Stimulated activated CD8-positive, alpha-beta memory T cell treated with anti-CD3 and anti-CD28 coated beads, Interleukin-7, amount 100 ng/mL, for 48 hours (primary cell): ENCODE measurements around the gene SZT2.

ENCODE experiments used
- DNase-seq, 2 donors: peaks; one replicate each; pipeline ENCODE4 v3.0.0-alpha.2; 2020; ENCODE audit warnings: low read depth in 1 of 2; ENCODE audit errors: extremely low read depth in 1 of 2

The SZT2 gene

DNA sequence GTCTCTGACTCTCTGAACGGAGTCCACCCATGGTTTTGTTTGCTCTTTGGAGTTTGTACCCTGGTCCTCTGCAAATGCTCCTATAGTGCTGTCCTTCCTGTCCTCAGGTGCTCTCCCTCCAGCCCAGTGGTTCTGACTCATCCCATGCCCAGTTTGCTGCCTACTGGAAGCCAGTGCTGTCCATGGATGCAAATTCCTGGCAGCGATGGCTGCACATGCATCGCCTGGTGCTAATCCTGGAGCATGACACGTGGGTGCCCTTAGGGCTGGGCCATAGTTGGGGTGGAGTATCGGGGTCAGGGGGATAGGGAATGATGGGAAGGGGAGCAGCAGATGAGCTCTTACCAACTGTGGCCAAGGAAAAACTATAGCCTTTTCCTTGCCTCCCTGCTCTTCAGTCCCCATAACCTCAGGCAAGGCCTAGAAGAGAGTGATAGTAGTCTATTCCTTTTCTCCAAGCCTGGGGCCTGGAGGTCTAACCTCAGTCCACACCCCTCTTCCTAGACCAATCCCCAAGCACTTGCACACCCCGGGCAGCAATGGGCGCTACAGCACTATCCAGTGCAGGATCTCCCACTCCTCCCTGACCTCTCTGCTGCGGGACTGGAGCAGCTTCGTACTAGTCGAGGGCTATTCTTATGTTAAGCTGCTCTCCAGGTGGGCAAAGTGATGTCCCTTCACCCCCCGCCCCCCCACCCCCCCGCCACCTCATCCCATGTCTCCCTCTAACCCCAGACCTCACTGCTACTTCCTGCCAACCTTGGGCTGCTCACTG, 32.5 kb downstream of the SZT2 start:
- DNase-seq, result no peak

DNA sequence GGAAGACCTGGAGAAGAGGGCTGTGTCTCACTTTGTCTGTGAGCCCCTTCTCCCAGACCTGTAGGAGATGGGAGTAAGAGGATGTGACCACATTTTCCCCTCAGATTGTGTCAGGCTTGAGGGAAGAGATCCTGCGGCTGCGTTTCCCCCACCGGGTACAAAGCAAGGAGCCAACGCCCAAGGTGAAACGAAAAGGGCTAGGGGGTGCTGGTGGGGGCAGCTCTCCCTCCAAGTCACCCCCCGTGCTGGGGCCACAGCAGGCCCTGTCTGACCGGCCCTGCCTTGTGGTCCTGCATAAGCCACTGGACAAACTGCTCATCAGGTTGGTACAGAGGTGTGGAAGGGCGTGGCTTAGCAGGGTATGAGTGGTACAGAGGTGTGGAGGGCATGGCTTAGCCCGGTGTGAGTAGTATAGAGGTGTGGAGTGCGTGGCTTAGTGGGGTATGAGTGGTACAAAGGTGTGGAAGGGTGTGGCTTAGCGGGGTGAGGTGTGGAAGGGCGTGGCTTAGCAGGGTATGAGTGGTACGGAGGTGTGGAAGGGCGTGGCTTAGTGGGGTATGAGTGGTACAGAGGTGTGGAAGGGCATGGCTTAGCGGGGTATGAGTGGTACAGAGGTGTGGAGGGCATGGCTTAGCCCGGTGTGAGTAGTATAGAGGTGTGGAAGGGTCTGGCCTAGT, 33.4 kb downstream of the SZT2 start:
- DNase-seq, result no peak

DNA sequence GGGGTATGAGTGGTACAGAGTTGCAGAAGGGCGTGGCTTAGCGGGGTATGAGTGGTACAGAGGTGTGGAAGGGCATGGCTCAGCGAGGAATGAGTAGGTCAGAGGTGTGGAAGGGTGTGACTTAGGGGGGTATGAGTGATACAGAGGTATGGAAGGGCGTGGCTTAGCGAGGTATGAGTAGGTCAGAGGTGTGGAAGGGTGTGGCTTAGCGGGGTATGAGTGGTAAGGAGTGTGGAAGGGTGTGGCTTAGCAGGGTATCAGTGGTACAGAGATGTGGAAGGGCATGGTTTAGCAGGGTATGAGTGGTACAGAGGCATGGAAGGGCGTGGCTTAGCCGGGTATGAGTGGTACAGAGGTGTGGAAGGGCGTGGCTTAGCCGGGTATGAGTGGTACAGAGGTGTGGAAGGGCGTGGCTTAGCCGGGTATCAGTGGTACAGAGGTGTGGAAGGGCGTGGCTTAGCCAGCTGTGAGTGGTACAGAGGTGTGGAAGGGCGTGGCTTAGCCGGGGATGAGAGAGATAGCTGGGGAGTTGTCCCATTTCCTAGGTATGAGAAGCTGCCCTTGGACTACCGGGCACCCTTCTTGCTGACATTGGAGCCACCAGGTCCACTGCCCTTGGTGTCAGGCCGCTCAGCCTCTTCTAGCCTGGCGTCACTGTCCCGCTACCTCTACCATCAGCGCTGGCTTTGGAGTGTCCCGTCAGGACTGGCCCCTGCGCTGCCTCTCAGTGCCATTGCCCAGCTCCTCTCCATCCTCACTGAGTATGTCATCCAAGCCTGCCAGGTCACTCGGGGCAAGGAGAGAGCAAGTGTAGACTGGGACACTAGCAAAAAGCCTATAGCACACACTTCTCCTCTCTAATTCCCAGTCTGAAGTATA, 34.2 kb downstream of the SZT2 start:
- DNase-seq, result peak in 1 of 2 donors; percentile 5

DNA sequence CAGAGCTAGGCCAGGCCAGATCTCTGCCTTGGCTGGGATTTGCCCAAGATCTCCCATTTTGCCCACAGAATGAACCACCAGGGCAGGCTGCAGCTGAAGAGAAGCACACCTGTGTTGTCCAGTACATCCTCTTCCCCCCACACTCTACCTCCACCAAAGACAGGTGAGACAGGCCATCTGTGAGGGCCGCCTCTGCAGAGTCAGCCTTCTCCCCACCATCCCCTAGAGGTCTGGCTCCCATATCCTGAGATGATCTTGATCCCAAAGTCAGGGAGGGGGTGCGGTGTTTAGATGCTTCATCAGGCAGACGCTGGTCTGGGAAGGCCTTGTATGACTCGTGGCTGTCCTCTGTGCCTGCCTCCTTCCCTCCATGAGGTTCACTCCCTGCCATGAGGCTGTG, 35.3 kb downstream of the SZT2 start:
- DNase-seq, result no peak

DNA sequence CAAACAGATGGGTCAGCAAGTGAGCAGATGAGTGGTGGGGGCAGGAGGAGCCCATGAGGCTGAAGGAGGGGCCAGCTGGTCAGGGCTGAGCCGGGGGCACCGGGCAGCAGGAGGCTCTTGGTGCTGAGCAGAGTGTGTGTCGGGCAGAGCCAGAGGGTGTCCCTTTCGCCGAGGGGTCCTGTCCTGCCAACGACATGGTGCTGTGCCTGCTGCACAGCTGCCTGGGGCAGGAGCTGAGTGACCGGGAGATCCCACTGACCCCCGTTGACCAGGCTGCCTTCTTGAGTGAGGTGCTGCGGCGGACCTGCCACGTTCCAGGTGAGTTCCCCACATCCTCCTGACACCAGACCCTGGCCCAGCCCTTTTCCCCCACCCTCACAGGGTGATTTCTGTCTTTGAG, 36.5 kb downstream of the SZT2 start:
- no peak for DNase-seq

DNA sequence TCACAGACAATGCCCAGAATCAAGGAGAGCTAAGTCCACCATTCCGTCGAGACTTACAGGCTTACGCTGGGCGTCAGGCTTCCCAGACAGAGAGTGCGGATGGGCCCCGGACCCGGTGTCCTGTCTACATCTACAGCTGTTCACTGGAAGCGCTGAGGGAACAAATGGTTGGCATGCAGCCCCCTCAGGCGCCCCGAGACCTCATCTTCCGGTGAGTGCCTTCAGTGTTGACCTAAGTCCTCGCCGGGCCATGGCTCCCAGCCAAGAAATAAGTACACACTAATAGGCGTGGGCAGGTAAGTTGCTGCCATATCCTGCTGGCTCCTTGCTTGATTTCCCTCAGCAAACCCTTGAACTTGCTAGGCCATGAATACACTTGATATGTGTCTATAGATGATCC, 37.8 kb downstream of the SZT2 start:
- DNase-seq, result no peak

DNA sequence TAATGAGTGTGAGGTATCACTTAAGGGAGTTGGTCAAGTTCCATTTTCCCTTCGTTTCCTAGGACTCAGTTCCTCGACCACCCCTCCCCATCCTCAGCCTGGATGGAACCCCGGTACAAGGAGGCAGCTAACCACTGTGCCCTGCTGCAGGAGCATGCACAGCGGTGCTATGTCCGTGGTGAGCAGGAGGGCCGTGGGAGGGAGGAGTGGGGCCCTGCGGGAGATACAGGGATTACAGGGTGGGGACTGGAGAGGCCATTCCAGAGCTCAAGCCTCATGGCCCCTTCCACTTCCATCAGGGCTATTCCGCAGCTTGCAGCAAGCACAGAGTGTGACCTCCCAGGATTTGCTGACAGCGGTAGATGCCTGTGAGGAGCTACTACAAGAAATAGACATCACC, 38.2 kb downstream of the SZT2 start:
- no peak for DNase-seq

DNA sequence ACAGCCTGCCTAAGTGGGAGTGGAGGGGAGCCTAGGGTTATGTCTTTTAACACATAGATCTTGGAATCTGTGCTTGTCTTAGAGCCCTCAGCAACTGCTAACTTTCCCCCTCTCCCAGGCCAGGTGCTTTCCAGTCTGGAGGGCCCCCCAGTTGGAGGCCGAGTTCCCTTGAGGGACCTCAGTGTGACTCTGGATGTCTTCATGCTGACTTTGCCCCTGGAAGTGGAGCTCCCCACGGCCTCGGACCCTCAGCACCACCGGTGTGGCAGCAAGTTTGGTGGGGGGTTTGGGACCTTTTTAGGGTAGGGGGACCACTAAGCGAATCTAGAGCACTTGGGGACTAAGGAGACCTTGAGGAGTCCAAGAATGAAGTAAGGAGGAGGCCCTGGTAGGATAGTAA, 41.1 kb downstream of the SZT2 start:
- no peak for DNase-seq

DNA sequence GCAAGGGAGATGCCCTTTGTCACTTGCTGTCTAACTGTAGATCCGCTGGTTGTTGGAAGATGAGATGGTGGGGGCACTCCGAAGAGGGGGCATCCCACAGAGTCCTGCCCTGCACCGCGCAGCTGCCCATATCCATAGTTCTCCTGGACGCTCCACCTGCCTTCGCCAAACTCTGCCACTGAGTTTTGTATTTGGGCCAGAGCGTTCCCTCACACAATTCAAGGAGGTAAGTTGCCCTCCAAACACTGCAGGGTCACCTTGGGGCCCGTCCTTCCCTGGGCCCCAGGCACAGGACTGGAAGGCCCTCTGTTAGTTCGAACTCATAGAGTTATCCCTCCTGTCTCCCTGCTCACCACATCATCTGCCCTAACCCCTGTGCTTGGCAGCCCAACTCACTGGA, 42.0 kb downstream of the SZT2 start:
- no peak for DNase-seq

DNA sequence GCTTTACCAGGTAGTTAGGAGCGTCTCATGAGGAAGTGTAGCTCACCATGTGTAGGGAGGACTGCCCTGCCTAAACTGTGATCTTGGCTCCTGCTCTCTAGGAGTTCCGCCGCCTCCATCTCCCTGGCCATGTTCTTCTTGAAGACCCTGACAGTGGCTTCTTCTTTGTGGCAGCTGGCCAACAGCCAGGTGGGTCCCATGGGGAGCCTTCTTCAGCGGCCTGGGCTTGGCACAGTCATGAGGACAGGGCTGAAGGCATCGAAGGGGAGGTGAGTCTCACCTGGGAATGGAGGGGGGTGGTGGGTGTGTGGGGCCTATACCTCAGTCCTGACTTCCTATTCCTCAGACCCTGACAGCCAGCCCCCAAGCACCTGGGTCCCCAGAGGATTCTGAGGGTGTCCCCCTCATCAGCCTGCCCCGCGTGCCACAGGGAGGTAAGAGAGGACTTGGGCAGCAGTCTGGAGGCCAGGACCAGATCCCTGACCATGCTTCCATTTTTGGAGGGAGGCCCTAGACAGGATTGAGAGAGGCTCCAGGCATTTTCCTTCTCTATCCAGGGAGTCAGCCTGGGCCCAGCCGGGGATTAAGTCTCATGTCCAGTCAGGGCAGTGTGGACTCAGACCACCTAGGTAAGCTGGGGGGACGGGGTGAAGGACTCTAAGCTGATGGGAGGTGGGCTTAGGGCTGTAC, 42.6 kb downstream of the SZT2 start:
- no peak for DNase-seq

DNA sequence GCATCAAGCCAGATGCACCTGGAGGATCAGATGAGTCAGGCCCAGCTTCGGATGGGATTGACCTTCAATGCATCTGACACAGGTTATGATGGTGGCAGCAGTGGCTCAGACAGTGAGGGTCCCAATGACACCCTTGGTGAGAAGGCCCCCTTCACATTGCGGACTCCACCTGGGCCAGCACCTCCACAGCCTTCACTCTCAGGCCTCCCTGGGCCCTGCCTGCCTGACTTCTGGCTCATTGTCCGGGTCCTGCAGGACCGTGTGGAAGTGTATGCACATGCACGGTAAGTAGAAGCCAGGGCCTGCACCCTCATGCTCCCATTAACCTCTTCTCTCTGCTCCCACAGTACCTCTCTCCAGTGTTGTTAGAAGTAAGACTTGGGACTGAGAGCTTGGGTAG, 43.2 kb downstream of the SZT2 start:
- no peak for DNase-seq

DNA sequence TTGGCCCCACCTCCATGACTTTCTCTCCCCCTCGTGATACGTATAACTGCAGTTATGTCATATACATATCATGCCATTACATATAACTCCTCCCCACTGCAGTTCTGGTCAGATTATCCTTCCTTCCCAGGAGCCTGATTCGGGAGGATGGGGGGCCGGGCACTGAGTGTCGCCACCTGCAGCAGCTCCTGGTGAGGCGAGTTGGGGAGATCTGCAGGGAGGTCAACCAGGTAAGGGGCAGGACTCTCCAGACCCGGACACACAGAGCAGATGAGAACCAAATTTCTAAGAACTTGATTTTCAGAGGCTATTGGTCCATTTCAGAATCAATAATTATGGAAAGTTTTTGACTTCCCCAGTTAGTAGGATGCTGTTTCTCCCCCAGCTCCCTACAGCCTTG, 44.6 kb downstream of the SZT2 start:
- no peak for DNase-seq

DNA sequence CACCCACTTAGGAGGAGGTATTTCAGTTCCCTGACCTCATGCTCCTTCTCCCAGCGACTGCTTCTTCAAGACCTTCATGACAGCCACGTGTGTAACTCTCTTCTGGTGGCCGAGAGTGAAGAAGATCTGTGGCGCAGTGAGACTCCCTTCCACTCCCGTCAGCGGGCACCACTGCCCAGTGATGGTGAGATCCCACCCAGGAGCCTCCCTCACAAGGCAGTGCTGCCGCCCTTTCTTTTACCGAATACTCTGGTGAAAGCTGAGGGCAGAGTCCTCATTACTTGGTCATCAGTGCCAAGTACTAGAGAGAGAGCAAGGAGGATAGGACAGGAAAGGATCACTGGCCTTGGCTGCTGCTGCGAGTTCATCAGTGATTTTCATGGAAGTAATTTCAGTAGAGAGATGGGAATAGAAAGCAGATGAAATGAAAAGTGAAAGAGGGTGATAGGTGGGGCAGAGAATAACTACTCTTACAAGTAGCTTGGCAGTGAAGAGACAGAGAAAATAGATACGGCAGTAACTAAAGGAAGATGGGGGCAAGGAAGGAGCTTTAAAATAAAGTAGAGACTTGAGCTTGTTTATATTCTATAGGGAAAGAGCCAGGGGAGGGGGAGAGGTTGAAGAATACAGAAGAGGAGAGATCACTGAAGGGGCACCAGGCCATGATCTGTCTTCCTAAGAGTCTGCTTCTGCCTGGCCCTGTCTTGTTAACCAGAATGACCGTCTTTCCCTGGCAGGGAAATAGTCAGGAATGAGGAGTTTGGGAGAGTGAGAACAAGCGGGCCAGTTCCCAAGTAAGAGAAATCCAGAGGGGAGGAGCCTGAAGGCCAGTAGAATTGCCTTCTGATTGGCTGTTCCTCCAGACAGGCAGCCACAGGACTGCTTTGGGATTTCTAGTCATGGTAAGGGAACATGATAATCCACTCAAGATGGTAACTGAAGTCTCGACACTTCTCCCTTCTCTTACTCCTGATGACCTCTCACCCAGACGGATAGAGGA, 45.7 kb downstream of the SZT2 start:
- DNase-seq, result no peak

DNA sequence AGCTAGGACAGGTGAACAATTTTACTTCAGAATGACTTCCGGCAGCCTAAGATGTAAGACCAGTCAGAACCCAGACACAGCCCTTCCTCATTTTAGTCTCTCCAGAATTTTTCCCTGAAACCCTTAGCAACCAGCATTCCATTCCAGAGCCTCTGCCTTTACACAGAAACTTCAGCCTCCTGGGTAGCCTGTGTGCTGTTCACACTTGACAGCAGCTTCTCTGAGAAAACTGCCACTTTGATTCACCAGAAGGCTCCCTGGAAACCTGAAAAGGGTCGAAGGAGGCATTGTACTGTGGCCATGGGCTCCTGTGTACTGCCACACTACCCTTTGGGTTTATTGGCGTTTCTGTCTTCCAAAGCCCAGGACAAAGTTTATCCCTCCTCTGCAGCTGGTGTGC, 46.7 kb downstream of the SZT2 start:
- no peak for DNase-seq

DNA sequence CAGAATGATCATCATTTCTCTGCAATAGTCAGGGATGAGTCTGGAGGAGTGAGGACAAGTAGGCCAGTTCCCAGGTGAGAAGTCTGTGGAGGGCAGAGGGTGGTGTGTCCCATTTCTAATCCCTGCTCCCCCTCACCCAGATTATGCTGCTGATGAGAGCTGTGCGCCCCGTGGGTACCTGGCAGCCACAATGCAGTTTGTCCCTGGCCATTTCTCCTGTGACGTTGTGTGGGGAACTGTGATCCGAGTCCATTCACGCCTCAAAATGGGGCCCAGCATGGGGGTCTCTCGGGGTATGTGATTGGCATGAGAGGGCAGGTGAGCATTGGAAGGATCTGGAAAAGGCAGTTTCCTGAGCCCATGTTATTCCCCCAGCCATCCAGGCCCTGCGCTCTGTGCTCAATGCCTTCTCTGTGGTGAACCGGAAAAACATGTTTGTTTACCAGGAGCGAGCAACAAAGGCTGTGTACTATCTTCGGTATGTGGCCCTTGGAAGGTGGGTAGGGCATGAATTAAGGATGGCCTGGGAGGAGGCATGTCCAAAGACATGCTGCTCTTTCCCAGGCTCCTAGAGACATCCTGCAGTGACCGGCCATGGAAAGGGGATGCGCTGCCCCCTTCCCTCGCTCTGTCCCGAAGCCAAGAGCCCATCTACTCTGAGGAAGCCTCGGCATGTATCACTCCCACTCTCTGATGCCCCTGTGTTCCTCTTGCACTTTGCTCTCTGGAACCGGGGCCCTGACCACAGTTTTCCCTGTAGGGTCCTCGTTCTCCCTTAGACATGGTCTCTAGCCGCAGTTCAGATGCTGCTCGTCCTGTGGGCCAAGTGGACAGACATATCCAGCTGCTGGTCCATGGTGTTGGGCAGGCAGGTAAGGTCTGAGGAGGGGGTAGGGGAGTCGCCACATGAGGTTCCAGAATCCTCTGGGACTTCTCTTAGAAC, 47.6 kb downstream of the SZT2 start:
- DNase-seq, result no peak

DNA sequence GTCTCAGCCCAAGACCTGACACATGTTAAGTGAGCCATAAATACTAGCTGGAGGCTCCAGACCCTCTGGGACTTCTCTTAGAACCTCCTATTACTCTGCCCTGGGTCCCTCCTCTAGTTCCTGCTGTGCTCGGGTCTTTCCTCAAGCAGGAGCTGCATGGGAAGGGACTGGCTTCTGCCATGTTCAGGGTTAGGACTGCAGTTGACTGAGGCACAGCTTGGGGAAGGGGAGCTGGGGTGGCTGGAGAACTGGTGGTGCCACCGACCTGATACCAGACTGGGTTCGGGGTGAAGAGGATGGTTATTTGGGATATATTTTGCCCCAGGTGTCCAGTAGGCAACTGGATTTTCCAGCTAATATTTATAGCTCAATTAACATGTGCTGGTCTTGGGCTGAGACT, 48.3 kb downstream of the SZT2 start:
- no peak for DNase-seq

DNA sequence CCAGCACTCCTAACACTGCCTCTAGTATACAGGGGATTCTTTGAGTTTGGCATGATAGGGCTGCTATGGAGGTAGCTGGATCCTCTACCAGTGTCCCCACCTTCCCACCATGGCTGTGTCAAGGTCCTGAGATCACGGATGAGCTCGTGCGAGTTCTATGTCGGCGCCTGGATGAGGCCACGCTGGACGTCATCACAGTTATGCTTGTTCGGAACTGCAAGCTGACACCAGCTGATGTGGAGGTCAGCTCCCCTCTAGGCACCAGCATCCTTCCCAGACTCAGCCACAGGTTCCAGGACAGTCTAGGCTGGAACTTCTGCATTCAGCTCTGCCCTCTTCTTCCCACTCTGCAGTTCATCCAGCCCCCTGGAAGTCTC, 48.9 kb downstream of the SZT2 start:
- DNase-seq, result no peak

DNA sequence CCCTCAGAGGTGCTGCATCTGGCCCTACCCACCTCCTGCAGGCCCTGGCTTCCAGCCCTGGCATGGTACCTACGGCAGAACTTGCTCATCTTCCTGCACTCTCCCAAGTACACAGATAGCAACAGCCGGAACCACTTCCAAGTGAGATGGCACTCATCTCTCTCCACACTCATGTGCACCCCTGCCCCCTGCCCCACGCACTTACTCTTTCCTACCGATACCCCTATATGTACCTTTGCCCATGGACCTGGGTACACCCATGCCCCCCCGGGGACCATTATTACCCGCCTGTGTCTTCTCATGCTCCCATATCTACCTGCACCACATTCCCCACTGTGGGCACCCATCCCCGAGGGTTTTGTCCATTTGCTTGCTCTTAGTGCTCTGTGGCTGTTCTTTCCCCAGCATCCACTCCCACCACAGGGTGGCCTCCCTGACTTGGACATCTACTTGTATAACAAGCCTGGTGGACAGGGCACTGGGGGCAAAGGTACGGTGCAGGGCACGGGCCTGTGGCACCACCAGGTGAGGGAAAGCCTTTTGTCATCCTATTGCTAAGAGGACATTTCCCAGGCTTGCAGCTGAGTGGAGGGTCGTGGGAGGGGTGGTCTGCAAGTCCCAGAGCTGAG, 49.4 kb downstream of the SZT2 start:
- no peak for DNase-seq
